ENCODE measurements around the gene RNF149.

The RNF149 gene

DNA sequence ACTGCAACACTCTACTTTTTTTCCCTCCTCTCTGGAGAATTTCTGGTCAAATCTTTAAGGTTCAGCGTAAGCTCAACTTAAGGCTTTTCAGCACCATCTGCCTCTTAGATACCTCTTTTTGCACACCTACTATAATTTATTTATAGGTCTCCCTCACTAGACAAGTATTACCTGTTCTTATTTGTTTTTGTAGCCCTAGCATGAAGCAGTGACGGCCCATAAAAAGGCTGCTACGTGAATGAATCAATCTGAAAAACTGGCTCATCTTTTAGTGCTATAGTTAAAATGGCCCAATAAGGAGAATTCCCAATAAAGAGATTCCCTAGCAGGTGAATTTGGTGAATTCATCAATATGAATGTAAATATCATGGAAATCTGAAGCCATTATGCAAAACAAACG, 6.5 kb downstream of the RNF149 start:
- TF ChIP-seq, protein P1, sequence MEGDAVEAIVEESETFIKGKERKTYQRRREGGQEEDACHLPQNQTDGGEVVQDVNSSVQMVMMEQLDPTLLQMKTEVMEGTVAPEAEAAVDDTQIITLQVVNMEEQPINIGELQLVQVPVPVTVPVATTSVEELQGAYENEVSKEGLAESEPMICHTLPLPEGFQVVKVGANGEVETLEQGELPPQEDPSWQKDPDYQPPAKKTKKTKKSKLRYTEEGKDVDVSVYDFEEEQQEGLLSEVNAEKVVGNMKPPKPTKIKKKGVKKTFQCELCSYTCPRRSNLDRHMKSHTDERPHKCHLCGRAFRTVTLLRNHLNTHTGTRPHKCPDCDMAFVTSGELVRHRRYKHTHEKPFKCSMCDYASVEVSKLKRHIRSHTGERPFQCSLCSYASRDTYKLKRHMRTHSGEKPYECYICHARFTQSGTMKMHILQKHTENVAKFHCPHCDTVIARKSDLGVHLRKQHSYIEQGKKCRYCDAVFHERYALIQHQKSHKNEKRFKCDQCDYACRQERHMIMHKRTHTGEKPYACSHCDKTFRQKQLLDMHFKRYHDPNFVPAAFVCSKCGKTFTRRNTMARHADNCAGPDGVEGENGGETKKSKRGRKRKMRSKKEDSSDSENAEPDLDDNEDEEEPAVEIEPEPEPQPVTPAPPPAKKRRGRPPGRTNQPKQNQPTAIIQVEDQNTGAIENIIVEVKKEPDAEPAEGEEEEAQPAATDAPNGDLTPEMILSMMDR (IDR thresholded peaks at IDR 0.05; ENCODE audit: low read depth, low read length): no peak
- DNase-seq (ENCODE audit: extremely low read depth, low read depth): no peak

DNA sequence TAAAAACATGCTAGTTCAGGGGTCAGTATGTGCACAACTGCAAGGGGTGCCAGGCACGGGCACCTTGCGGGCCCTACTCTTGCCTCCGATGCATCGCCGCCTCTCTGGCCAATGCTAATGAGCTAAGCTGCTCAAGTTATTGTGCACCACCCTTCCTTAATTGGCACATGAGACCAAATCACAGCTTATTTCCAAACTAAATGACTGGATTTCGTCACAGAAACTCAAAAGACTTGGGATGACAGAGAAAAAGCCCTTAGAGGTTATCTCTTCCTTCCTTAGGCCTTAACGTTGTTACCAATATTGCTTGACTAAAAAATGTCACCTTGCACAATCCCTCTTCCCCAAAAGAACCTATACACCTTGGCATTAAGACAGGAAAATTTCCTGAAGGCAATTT, 7.7 kb downstream of the RNF149 start:
- TF ChIP-seq, protein P1 (IDR thresholded peaks at IDR 0.05; ENCODE audit: low read depth, low read length): no peak
- no peak for DNase-seq (ENCODE audit: extremely low read depth, low read depth)

DNA sequence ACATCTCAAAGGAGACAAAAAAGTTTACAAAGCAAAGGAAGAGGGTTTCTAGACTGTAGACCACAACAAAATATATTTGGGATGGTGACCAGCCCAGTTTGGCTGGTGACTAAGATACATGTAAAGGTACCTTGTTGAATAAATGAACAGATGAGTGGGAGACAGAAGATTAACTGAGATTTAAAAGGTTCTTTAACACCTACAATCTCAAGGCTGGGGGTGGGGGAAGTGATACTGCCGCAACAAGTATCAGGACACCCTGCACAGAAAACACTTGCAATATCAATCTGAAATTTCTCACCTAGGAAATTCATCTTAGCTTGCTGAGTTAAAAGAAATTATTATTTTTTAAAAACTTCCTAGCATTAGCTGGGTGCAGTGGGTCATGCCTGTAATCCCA, 8.3 kb downstream of the RNF149 start:
- TF ChIP-seq, protein P1 (IDR thresholded peaks at IDR 0.05; ENCODE audit: low read depth, low read length): no peak

DNA sequence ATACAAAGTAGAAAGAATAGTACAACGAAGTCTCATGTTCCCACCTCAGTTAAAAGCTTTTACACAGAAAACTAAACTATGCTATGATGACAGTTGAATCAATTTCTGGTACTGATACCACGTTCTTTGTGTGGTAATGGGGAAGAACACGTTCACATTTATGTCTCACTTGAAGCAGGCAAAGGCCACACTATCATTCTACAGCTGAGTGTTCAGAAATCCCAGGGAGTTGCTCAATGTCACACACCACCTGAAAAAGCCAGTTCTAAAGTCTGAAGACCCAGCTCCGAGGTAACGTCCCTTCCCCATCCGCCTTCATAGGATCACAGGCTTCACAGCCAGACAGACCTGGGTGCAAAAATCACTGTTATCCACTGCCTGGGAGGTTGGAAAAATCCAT, 8.9 kb downstream of the RNF149 start:
- TF ChIP-seq, protein P1 (IDR thresholded peaks at IDR 0.05; ENCODE audit: low read depth, low read length): no peak
- DNase-seq (ENCODE audit: extremely low read depth, low read depth): no peak

More for the DNA sequence above, 8.3 kb downstream of the RNF149 start:
- DNase-seq (ENCODE audit: extremely low read depth, low read depth): no peak

DNA sequence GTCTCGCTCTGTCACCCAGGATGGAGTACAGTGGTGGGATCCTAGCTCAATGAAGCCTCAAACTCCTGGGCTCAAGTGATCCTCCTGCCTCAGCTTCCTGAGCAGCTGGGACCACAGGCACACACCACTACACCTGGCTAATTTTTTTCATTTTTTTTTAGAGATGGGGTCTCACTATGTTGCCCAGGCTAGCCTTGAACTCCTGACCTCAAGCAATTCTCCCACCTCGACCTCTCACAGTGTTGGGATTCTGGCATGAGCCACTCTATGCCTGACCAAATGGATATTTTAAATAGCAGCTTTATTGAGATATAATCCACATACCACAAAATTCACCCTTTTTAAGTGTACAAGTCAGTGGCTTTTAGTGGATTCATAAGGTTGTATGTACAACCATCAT, 11.1 kb downstream of the RNF149 start:
- TF ChIP-seq, protein P1 (IDR thresholded peaks at IDR 0.05; ENCODE audit: low read depth, low read length): no peak
- no peak for DNase-seq (ENCODE audit: extremely low read depth, low read depth)

DNA sequence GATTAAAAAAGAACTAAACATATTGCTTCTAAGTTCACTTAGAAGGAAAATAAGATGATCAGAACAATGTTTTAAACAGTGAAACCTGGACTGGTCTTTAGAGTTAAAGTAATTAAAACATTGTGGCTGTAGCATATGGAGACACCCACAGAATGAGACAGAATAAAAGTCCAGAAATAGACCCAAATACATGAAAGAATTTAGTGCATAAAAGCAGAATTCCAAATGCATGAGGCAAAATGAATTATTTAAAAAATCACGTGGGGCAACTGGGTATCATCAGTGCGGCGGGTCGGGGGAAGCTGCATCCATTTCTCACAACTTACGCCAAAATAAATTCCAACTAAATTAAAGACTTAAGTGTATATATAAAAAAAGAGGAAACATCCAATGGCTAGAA, 12.1 kb downstream of the RNF149 start:
- TF ChIP-seq, protein P1 (IDR thresholded peaks at IDR 0.05; ENCODE audit: low read depth, low read length): no peak
- no peak for DNase-seq (ENCODE audit: extremely low read depth, low read depth)

DNA sequence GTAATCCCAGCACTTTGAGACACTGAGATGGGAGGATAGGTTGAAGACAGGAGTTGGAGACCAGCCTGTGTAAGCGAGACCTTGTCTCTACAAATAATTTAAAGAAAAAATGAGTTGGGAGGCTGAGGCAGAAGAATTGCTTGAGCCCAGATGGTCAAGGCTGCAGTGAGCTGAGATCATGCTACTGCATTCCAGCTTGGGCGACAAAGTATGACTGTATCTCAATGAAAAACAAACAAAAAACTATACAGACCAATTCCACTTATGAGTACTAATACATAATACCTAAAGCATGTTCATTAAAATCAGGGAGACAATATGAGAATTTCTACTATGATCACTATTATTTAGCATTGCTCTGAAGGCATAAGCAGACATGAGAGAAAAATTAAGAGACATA, 12.6 kb downstream of the RNF149 start:
- TF ChIP-seq, protein P1 (IDR thresholded peaks at IDR 0.05; ENCODE audit: low read depth, low read length): no peak

More for the DNA sequence above, 12.6 kb downstream of the RNF149 start:
- no peak for DNase-seq (ENCODE audit: extremely low read depth, low read depth)

Data from AG09319 (cell line).